ENCODE measurements around the gene PDE6G.
A peak's percentile ranks its signal among the peaks of the same experiment; 100 is the strongest.

The PDE6G gene

DNA sequence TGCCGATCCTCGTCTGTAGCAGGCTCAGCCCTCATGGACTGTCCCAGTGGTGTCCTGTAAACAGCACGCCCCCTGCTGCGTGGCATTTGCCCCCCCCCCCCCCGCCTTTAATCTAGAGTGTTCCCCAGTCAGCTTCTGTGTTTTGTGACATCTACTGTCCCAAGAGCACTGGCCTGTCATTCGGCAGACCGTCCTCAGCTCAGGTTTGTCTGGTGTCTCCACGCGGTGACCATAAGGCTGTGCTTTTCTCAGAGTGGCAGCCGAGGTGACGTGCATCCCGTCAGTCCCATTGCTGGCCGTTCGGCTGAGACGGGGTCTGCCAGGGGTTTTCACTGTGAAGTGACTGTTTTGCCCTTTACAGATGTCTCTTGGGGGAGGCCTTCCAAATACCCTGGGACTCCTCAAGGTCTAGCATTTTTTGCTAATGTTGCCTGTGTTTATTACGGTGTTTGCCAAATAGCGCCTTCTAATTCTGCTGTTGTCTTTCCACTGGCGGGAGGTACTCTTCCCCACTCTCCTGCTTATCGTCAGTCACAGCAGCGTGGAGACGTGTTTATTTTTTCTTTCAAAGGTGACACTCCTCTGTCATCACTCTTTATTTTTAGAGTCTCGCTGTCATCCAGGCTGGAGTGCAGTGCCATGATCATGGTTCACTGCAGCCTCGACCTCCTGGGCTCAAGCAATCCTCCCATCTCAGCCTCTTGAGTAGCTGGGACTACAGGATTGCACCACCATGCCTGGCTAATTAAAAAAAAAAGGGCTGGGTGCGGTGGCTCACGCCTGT, 41.1 kb upstream of the PDE6G start (continued):
- TF ChIP-seq, protein P1, sequence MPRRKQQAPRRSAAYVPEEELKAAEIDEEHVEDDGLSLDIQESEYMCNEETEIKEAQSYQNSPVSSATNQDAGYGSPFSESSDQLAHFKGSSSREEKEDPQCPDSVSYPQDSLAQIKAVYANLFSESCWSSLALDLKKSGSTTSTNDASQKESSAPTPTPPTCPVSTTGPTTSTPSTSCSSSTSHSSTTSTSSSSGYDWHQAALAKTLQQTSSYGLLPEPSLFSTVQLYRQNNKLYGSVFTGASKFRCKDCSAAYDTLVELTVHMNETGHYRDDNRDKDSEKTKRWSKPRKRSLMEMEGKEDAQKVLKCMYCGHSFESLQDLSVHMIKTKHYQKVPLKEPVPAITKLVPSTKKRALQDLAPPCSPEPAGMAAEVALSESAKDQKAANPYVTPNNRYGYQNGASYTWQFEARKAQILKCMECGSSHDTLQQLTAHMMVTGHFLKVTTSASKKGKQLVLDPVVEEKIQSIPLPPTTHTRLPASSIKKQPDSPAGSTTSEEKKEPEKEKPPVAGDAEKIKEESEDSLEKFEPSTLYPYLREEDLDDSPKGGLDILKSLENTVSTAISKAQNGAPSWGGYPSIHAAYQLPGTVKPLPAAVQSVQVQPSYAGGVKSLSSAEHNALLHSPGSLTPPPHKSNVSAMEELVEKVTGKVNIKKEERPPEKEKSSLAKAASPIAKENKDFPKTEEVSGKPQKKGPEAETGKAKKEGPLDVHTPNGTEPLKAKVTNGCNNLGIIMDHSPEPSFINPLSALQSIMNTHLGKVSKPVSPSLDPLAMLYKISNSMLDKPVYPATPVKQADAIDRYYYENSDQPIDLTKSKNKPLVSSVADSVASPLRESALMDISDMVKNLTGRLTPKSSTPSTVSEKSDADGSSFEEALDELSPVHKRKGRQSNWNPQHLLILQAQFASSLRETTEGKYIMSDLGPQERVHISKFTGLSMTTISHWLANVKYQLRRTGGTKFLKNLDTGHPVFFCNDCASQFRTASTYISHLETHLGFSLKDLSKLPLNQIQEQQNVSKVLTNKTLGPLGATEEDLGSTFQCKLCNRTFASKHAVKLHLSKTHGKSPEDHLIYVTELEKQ (tag by site-specific recombination; IDR thresholded peaks at IDR 0.05; ENCODE audit: borderline replicate concordance) = 0 out of 2 replicates have a peak, but pooled peaks have one; percentile 38
- TF ChIP-seq ZEB2 (tag by site-specific recombination; IDR thresholded peaks at IDR 0.05) (no peak), ZNF354C (tag by site-specific recombination; IDR thresholded peaks at IDR 0.05; ENCODE audit: borderline replicate concordance, low read depth) (no peak), ZBTB17 (tag by site-specific recombination; IDR thresholded peaks at IDR 0.05) (0 out of 2 replicates have a peak, but pooled peaks have one; percentile 15), ZNF324 (tag by site-specific recombination; IDR thresholded peaks at IDR 0.05) (no peak), ZNF776 (tag by site-specific recombination; IDR thresholded peaks at IDR 0.05; ENCODE audit: borderline replicate concordance) (no peak), ZFHX2 (tag by site-specific recombination; conservative IDR thresholded peaks at IDR 0.05) (no peak), KLF8 (tag by site-specific recombination; IDR thresholded peaks at IDR 0.05) (peak; percentile 44; the same call in 1 of the 2 replicates), ZFP37 (tag by site-specific recombination; IDR thresholded peaks at IDR 0.05) (no peak), ZNF350 (tag by site-specific recombination; IDR thresholded peaks at IDR 0.05) (no peak), ZNF146 (tag by site-specific recombination; IDR thresholded peaks at IDR 0.05) (no peak), ZNF660 (tag by site-specific recombination; IDR thresholded peaks at IDR 0.05) (no peak), ZNF112 (tag by site-specific recombination; IDR thresholded peaks at IDR 0.05) (no peak), ZNF664 (tag by site-specific recombination; IDR thresholded peaks at IDR 0.05) (no peak), WT1 (tag by site-specific recombination; IDR thresholded peaks at IDR 0.05) (peak; percentile 91), ZNF335 (tag by site-specific recombination; conservative IDR thresholded peaks at IDR 0.05) (no peak), ZNF629 (tag by site-specific recombination; IDR thresholded peaks at IDR 0.05) (peak; percentile 40; the same call in 1 of the 2 replicates)
- TF ChIP-seq, protein P2, sequence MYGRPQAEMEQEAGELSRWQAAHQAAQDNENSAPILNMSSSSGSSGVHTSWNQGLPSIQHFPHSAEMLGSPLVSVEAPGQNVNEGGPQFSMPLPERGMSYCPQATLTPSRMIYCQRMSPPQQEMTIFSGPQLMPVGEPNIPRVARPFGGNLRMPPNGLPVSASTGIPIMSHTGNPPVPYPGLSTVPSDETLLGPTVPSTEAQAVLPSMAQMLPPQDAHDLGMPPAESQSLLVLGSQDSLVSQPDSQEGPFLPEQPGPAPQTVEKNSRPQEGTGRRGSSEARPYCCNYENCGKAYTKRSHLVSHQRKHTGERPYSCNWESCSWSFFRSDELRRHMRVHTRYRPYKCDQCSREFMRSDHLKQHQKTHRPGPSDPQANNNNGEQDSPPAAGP (tag by site-specific recombination; IDR thresholded peaks at IDR 0.05) = peak; percentile 61; the same call in 1 of the 2 replicates
- TF ChIP-seq, protein P3, sequence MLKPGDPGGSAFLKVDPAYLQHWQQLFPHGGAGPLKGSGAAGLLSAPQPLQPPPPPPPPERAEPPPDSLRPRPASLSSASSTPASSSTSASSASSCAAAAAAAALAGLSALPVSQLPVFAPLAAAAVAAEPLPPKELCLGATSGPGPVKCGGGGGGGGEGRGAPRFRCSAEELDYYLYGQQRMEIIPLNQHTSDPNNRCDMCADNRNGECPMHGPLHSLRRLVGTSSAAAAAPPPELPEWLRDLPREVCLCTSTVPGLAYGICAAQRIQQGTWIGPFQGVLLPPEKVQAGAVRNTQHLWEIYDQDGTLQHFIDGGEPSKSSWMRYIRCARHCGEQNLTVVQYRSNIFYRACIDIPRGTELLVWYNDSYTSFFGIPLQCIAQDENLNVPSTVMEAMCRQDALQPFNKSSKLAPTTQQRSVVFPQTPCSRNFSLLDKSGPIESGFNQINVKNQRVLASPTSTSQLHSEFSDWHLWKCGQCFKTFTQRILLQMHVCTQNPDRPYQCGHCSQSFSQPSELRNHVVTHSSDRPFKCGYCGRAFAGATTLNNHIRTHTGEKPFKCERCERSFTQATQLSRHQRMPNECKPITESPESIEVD (tag by site-specific recombination; IDR thresholded peaks at IDR 0.05) = no peak
- TF ChIP-seq, protein P4, sequence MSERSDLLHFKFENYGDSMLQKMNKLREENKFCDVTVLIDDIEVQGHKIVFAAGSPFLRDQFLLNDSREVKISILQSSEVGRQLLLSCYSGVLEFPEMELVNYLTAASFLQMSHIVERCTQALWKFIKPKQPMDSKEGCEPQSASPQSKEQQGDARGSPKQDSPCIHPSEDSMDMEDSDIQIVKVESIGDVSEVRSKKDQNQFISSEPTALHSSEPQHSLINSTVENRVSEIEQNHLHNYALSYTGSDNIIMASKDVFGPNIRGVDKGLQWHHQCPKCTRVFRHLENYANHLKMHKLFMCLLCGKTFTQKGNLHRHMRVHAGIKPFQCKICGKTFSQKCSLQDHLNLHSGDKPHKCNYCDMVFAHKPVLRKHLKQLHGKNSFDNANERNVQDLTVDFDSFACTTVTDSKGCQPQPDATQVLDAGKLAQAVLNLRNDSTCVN (tag by site-specific recombination; optimal IDR thresholded peaks at IDR 0.05) = no peak
